Measurements from ENCODE around the gene SNX22.
A peak's percentile ranks its signal among the peaks of the same experiment; 100 is the strongest.

The SNX22 gene

GRCh38 chr15:64151727-64152506, at the start of gene SNX22 (continued):
- TF ChIP-seq ZSCAN30 (tag by site-specific recombination; IDR thresholded peaks at IDR 0.05) (no peak), CTCF (tag by site-specific recombination; IDR thresholded peaks at IDR 0.05) (no peak), BCL11B (tag by site-specific recombination; IDR thresholded peaks at IDR 0.05; ENCODE audit: low read depth) (no peak), ZNF146 (tag by site-specific recombination; IDR thresholded peaks at IDR 0.05) (no peak), ZNF449 (tag by site-specific recombination; IDR thresholded peaks at IDR 0.05) (no peak), ZNF239 (tag by site-specific recombination; IDR thresholded peaks at IDR 0.05) (no peak), IKZF3 (tag by site-specific recombination; IDR thresholded peaks at IDR 0.05) (no peak), ZNF354C (tag by site-specific recombination; IDR thresholded peaks at IDR 0.05; ENCODE audit: borderline replicate concordance, low read depth) (no peak), ZNF513 (tag by site-specific recombination; IDR thresholded peaks at IDR 0.05) (0 out of 2 replicates have a peak, but pooled peaks have one; percentile 10), ZNF677 (tag by site-specific recombination; IDR thresholded peaks at IDR 0.05) (no peak), MZF1 (tag by site-specific recombination; IDR thresholded peaks at IDR 0.05; ENCODE audit: borderline replicate concordance) (no peak), ATF2 (tag by site-specific recombination; IDR thresholded peaks at IDR 0.05; ENCODE audit: low read depth) (no peak), ZNF48 (tag by site-specific recombination; IDR thresholded peaks at IDR 0.05) (no peak), ZNF707 (tag by site-specific recombination; IDR thresholded peaks at IDR 0.05) (no peak), ZNF701 (tag by site-specific recombination; IDR thresholded peaks at IDR 0.05) (no peak), ZBTB44 (tag by site-specific recombination; IDR thresholded peaks at IDR 0.05) (no peak), ZBTB48 (tag by site-specific recombination; IDR thresholded peaks at IDR 0.05) (peak; percentile 23; the same call in 1 of the 2 replicates), KLF16 (tag by site-specific recombination; IDR thresholded peaks at IDR 0.05) (no peak), INSM2 (tag by site-specific recombination; IDR thresholded peaks at IDR 0.05) (no peak), KLF17 (tag by site-specific recombination; IDR thresholded peaks at IDR 0.05) (no peak), KLF1 (tag by site-specific recombination; IDR thresholded peaks at IDR 0.05) (no peak), ZNF530 (tag by site-specific recombination; IDR thresholded peaks at IDR 0.05; ENCODE audit: low read depth) (no peak), ZNF311 (tag by site-specific recombination; IDR thresholded peaks at IDR 0.05; ENCODE audit: borderline replicate concordance) (no peak), KLF8 (tag by site-specific recombination; IDR thresholded peaks at IDR 0.05) (no peak; the same call in 1 of the 2 replicates), ZNF404 (tag by site-specific recombination; IDR thresholded peaks at IDR 0.05) (no peak), PBX3 (CRISPR knock-in tag; IDR thresholded peaks at IDR 0.05) (no peak), ZNF580 (tag by site-specific recombination; IDR thresholded peaks at IDR 0.05) (0 out of 2 replicates have a peak, but pooled peaks have one; percentile 18)
